AG04450 (cell line): ENCODE measurements around the gene COQ6. TPM values are rescaled to one million over a fixed set of nuclear protein-coding genes. Genes with fewer than 3 reads are reported as not detected.
A peak's percentile ranks its signal among the peaks of the same experiment; 100 is the strongest.
"Not testable (repeated sequence)": the region's sequence is repeated elsewhere in the genome, so short reads cannot be mapped to it uniquely, and the experiment has no call there.

Experiments used
- CTCF ChIA-PET: fragments of 300-600, 350-600 bp; formaldehyde crosslinking; extraction: SDS; loops from one replicate; lab custom pipeline; 2022; ENCODE audit warnings: antibody characterized with exemption, inconsistent platforms; lab: Charles Lee
- POLR2A ChIA-PET: fragments of 350-600 bp; formaldehyde crosslinking; extraction: SDS; loops from one replicate; lab custom pipeline; 2021; ENCODE audit warnings: antibody characterized with exemption, inconsistent platforms; lab: Yijun Ruan, JAX
- DNase-seq: peaks from one replicate; pipeline ENCODE4 v3.0.0-alpha.2; 2011; ENCODE audit warnings: low read depth, low spot score
- H3K27ac ChIP-seq: one replicate; pipeline ENCODE4 v1.5.1; 2012; ENCODE audit warnings: low read depth, low read length, control low read depth
- H3K27me3 ChIP-seq: one replicate; pipeline ENCODE4 v1.6.0; 2012; ENCODE audit warnings: low read length; ENCODE audit not compliant: control insufficient read depth, insufficient read depth
- H3K4me3 ChIP-seq: 2 replicates; pipeline ENCODE4 v1.5.1; 2011; ENCODE audit warnings: mild to moderate bottlenecking, low read depth, low read length, control low read depth
- H3K9me3 ChIP-seq: 2 replicates; pipeline ENCODE4 v1.5.1; 2012; ENCODE audit warnings: low read length; ENCODE audit not compliant: control insufficient read depth, insufficient read depth
- polyA plus RNA-seq: library from polyadenylated mRNA; depleted of rRNA; stranded (reverse); fragments of >200 nt; gene quantifications from 2 replicates; pipeline ENCODE4 v1.2.3, GENCODE V29; 2011
- TF ChIP-seq, protein P1 (sequence below): IDR thresholded peaks from 2 replicates; pipeline ENCODE4 v1.5.1; 2011; ENCODE audit warnings: low read depth, low read length, control low read depth, inconsistent platforms

Gene COQ6
- polyA plus RNA-seq, 1 experiment = 25.9 TPM

DNA sequence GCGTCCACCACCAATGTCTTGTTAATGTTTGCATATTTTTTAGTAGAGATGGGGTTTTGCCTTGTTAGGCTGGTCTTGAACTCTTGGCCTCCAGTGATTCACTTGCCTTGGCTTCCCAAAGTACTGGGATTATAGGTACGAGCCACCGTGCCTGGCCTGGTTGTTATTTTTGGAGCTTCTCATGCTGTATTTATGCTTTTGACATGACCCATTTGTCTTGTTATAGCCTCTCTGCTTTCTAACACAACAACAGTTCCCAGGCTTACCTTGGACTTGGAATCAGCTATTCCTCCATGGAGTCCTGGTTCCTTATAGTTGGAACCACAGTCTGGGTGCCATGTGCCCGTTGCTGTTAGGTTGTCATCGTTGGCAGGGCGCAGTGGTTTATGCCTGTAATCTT, 33.8 kb upstream of the COQ6 start:
- no peak for DNase-seq
- H3K27ac ChIP-seq = no peak overlapping the region
- H3K4me3 ChIP-seq = no peak overlapping the region
- no peaks in the 10 kb centered on the region for H3K27me3 ChIP-seq
- peaks cover 5% of the 10 kb centered on the region; the same call in 1 of the 2 replicates for H3K9me3 ChIP-seq
- CTCF ChIA-PET = no interaction called here
- TF ChIP-seq, protein P1, sequence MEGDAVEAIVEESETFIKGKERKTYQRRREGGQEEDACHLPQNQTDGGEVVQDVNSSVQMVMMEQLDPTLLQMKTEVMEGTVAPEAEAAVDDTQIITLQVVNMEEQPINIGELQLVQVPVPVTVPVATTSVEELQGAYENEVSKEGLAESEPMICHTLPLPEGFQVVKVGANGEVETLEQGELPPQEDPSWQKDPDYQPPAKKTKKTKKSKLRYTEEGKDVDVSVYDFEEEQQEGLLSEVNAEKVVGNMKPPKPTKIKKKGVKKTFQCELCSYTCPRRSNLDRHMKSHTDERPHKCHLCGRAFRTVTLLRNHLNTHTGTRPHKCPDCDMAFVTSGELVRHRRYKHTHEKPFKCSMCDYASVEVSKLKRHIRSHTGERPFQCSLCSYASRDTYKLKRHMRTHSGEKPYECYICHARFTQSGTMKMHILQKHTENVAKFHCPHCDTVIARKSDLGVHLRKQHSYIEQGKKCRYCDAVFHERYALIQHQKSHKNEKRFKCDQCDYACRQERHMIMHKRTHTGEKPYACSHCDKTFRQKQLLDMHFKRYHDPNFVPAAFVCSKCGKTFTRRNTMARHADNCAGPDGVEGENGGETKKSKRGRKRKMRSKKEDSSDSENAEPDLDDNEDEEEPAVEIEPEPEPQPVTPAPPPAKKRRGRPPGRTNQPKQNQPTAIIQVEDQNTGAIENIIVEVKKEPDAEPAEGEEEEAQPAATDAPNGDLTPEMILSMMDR = no peak
- POLR2A ChIA-PET = no interaction called here

DNA sequence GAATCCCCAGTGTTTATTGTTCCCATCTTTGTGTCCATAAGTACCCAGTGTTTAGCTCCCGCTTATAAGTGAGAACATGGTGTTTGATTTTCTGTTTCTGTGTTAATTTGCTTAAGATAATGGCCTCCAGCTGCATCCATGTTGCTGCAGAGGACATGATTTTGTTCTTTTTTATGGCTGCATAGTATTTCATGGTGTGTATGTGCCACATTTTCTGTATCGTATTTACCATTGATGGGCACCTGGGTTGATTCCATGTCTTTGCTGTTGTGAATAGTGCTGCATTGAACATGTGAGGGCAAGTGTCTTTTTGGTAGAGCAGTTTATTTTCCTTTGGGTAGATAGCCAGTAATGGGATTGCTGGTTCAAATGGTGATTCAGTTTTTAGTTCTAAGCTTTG, 30.6 kb upstream of the COQ6 start:
- CTCF ChIA-PET, H3K4me3 ChIP-seq, DNase-seq, H3K27ac ChIP-seq, POLR2A ChIA-PET, H3K9me3 ChIP-seq, H3K27me3 ChIP-seq: not testable (repeated sequence)

GRCh38 chr14:73924337-73924736, 25.8 kb upstream of the COQ6 start:
- ChIA-PET CTCF (interaction anchor here (1.2 to 1.6 kb wide), 2 partner anchors 12 to 195 kb away, joined by 3 to 4 read pairs; no protein-coding TSS in a partner anchor), POLR2A (no interaction called here)
- TF ChIP-seq, protein P1 = no peak
- Histone ChIP-seq H3K27ac (peak overlapping the region; percentile 66), H3K27me3 (no peaks in the 10 kb centered on the region), H3K4me3 (no peak overlapping the region), H3K9me3 (no peaks in the 10 kb centered on the region)
- peak; percentile 24 for DNase-seq

DNA sequence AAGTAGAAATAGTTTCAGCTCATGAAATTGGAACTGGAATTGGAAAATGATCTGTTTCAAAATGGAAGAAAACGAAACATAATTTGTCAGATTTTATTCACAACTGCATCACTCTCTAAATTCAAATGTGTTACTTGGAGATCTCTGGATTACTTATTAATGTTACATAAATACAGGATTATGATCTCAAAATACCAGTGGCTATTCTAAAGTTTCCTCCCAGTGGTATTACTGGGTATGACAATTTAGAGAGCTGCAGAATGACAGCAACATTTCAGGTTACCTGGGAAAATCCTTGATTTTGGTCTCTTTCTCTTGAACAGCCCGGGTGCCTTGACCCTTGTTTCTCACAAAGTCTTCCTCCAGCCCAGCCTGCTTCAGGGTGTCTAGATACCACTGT, 14.4 kb upstream of the COQ6 start:
- H3K27ac ChIP-seq = no peak overlapping the region
- ChIA-PET CTCF (interaction anchor here (0.5 to 1.8 kb wide), 7 partner anchors 11 to 303 kb away, joined by 3 to 6 read pairs (median 4); no protein-coding TSS in a partner anchor), POLR2A (interaction anchor here (1.0 kb wide), 1 partner anchor 367 kb away, joined by 3 read pairs; the partner anchor contains the start of gene ACOT2)
- no peak for DNase-seq
- no peaks in the 10 kb centered on the region for H3K9me3 ChIP-seq
- H3K4me3 ChIP-seq = no peak overlapping the region
- H3K27me3 ChIP-seq = no peaks in the 10 kb centered on the region
- TF ChIP-seq, protein P1 = peak; percentile 36

GRCh38 chr14:73936548-73936947, 13.6 kb upstream of the COQ6 start:
- DNase-seq = no peak
- TF ChIP-seq, protein P1 = no peak
- ChIA-PET CTCF (interaction anchor here (1.4 to 1.8 kb wide), 4 partner anchors 10 to 207 kb away, joined by 4 to 6 read pairs (median 4); no protein-coding TSS in a partner anchor), POLR2A (interaction anchor here (1.0 kb wide), 1 partner anchor 368 kb away, joined by 3 read pairs; the partner anchor contains the start of gene ACOT2)
- no peak overlapping the region for H3K4me3 ChIP-seq
- no peaks in the 10 kb centered on the region for H3K27me3 ChIP-seq
- H3K27ac ChIP-seq = no peak overlapping the region
- no peaks in the 10 kb centered on the region for H3K9me3 ChIP-seq
